Natural killer cell (primary cell): Measurements from ENCODE around the gene PPP1R3E. TPM values are rescaled to one million over a fixed set of nuclear protein-coding genes. Genes with fewer than 3 reads are reported as not detected.
A peak's percentile ranks its signal among the peaks of the same experiment; 100 is the strongest.

ENCODE experiments used
- ATAC-seq, 3 donors: fragments of 150-1000 bp in 2 of 3; fragments of 200-7000 bp in 1 of 3; cut with Tn5 transposase; 1 replicate in 1 of 3; 2 replicates in 2 of 3; pipeline ENCODE4 v1.10.0; 2021; ENCODE audit warnings: mild to moderate bottlenecking in 2 of 3, moderate library complexity in 2 of 3
- DNase-seq, 2 donors: peaks; one replicate each; pipeline versions ENCODE4 v3.0.0 to v3.0.0-alpha.2; 2013 to 2021; ENCODE audit warnings: mixed read lengths in 1 of 2
- H3K27ac ChIP-seq: one replicate; pipeline ENCODE4 v1.5.1; 2013; ENCODE audit warnings: mild to moderate bottlenecking, low read length
- H3K27me3 ChIP-seq: one replicate; pipeline ENCODE4 v1.6.1; 2013; ENCODE audit warnings: low read length; ENCODE audit not compliant: control insufficient read depth, insufficient read depth
- H3K36me3 ChIP-seq: one replicate; pipeline ENCODE4 v1.6.1; 2013; ENCODE audit warnings: low read length; ENCODE audit not compliant: control insufficient read depth, insufficient read depth
- H3K4me1 ChIP-seq: one replicate; pipeline ENCODE4 v1.6.1; 2013; ENCODE audit warnings: low read length; ENCODE audit not compliant: control insufficient read depth, insufficient read depth
- H3K4me3 ChIP-seq: one replicate; pipeline ENCODE4 v1.5.1; 2013; ENCODE audit warnings: low read length
- H3K9me3 ChIP-seq: one replicate; pipeline ENCODE4 v1.6.1; 2013; ENCODE audit warnings: low read length; ENCODE audit not compliant: control insufficient read depth, insufficient read depth
- H3K27ac Mint-ChIP-seq, 2 donors: one replicate each; pipeline ENCODE4 v1.8.0; 2022; ENCODE audit warnings: mild to moderate bottlenecking in 2 of 2, mixed read lengths in 2 of 2, moderate library complexity in 1 of 2
- H3K27me3 Mint-ChIP-seq, 2 donors: one replicate each; pipeline ENCODE4 v1.8.0; 2022; ENCODE audit warnings: low read depth in 2 of 2, mixed read lengths in 2 of 2
- H3K36me3 Mint-ChIP-seq: one replicate; pipeline ENCODE4 v1.8.0; 2022; ENCODE audit warnings: mixed read lengths
- H3K4me1 Mint-ChIP-seq, 2 donors: one replicate each; pipeline ENCODE4 v1.8.0; 2022; ENCODE audit warnings: mixed read lengths in 2 of 2
- H3K4me3 Mint-ChIP-seq: one replicate; pipeline ENCODE4 v1.8.0; 2022; ENCODE audit warnings: mild to moderate bottlenecking, moderate library complexity, mixed read lengths
- H3K9me3 Mint-ChIP-seq, 2 donors: one replicate each; pipeline ENCODE4 v1.8.0; 2022; ENCODE audit warnings: mixed read lengths in 2 of 2
- CTCF ChIP-seq: fragments of 200-600 bp; IDR thresholded peaks from one replicate; pipeline ENCODE4 v1.8.0; 2022; ENCODE audit warnings: antibody characterized with exemption
- WGBS: methylation state at CpG from one replicate; pipeline ENCODE4 v1.1.7; 2013; ENCODE audit warnings: missing lambda C conversion rate; ENCODE audit not compliant: insufficient coverage; 5-methylcytosine and 5-hydroxymethylcytosine counted together
- intact Hi-C: fragments of 100-400 bp; cut with micrococcal nuclease; formaldehyde crosslinking; loops from one replicate; pipeline ENCODE4 v1.14.2; 2022
- total RNA-seq, 4 donors: library from RNA; stranded (reverse); fragments of 120-200 nt in 1 of 4; gene quantifications; one replicate each; pipeline versions ENCODE4 v1.2.3 to v1.2.4, GENCODE V29; 2013 to 2022

PPP1R3E gene
- total RNA-seq, 3 donors from 2014 or later (not counting 1 experiment from before 2014, with no cell fraction given): 13.2 to 27.8 (median 25.1) TPM

GRCh38 chr14:23319746-23320583 is 17.3 kb upstream of the PPP1R3E start:
- H3K36me3 Mint-ChIP-seq: no peaks in the 10 kb centered on the region
- H3K27me3 Mint-ChIP-seq: no peaks in the 10 kb centered on the region
- Histone ChIP-seq H3K4me3 (peak overlapping the region; percentile 35), H3K27me3 (no peaks in the 10 kb centered on the region), H3K9me3 (no peaks in the 10 kb centered on the region), H3K36me3 (peaks cover 21% of the 10 kb centered on the region), H3K27ac (peak overlapping the region; percentile 87), H3K4me1 (peaks cover 23% of the 10 kb centered on the region)
- H3K9me3 Mint-ChIP-seq: no peaks in the 10 kb centered on the region
- no peak for TF ChIP-seq CTCF
- peak overlapping the region; percentile 95 to 96 for H3K27ac Mint-ChIP-seq
- DNase-seq (no peak), ATAC-seq (no peak)
- H3K4me3 Mint-ChIP-seq: peak overlapping the region; percentile 90
- intact Hi-C loops: loop anchor here (5.0 to 10.0 kb wide), 2 partner anchors 55 to 403 kb away; partner anchors contain the start of gene RBM23
- 66% methylated on average over 17 of the region's 17 CpGs for WGBS
- H3K4me1 Mint-ChIP-seq: peaks cover 31 to 35% of the 10 kb centered on the region in 2 donors

GRCh38 chr14:23316300-23316699 is 13.6 kb upstream of the PPP1R3E start:
- H3K4me1 ChIP-seq: peaks cover 9% of the 10 kb centered on the region
- intact Hi-C loops: no loop called here
- no peaks in the 10 kb centered on the region for H3K9me3 Mint-ChIP-seq
- no peak overlapping the region for H3K27ac ChIP-seq
- 98% methylated on average over 4 of the region's 5 CpGs for WGBS
- H3K4me3 Mint-ChIP-seq: no peak overlapping the region
- ATAC-seq: no peak
- DNase-seq: no peak
- no peaks in the 10 kb centered on the region for H3K36me3 Mint-ChIP-seq
- no peaks in the 10 kb centered on the region for H3K36me3 ChIP-seq
- H3K27me3 ChIP-seq: no peaks in the 10 kb centered on the region
- H3K4me1 Mint-ChIP-seq: peaks cover 15 to 18% of the 10 kb centered on the region in 2 donors
- H3K4me3 ChIP-seq: no peak overlapping the region
- H3K27ac Mint-ChIP-seq: no peak overlapping the region
- H3K9me3 ChIP-seq: no peaks in the 10 kb centered on the region
- no peak for TF ChIP-seq CTCF
- H3K27me3 Mint-ChIP-seq: no peaks in the 10 kb centered on the region

- DNase-seq: no peak
- no peak overlapping the region for H3K27ac Mint-ChIP-seq
- no peak overlapping the region for H3K4me3 Mint-ChIP-seq
- no peaks in the 10 kb centered on the region for H3K9me3 ChIP-seq
- peaks cover 25% of the 10 kb centered on the region for H3K4me1 ChIP-seq
- no peaks in the 10 kb centered on the region for H3K36me3 Mint-ChIP-seq
- H3K36me3 ChIP-seq: no peaks in the 10 kb centered on the region
- peaks cover 21 to 36% of the 10 kb centered on the region in 2 donors for H3K4me1 Mint-ChIP-seq
- no peak for ATAC-seq
- 100% methylated on average over 1 of the region's 1 CpG for WGBS
- no peak for TF ChIP-seq CTCF
- no peaks in the 10 kb centered on the region for H3K27me3 ChIP-seq
- H3K4me3 ChIP-seq: no peak overlapping the region
- intact Hi-C loops: no loop called here
- no peaks in the 10 kb centered on the region for H3K9me3 Mint-ChIP-seq
- H3K27ac ChIP-seq: no peak overlapping the region
- H3K27me3 Mint-ChIP-seq: no peaks in the 10 kb centered on the region
Measured at GRCh38 chr14:23310546-23310945, 7.9 kb upstream of the PPP1R3E start.
